Urinary bladder (tissue), 4 donors: ENCODE results near the gene PPP1R3F. TPM values are rescaled to one million over a fixed set of nuclear protein-coding genes. Genes with fewer than 3 reads are reported as not detected.

ENCODE experiments used
- DNase-seq: peaks from one replicate; pipeline ENCODE4 v3.0.0-alpha.2; 2015; ENCODE audit errors: extremely low spot score
- H3K27ac ChIP-seq: one replicate; pipeline ENCODE4 v1.5.1; 2013; ENCODE audit warnings: low read depth, mild to moderate bottlenecking, moderate library complexity
- H3K36me3 ChIP-seq: one replicate; pipeline ENCODE4 v1.6.1; 2013; ENCODE audit warnings: mild to moderate bottlenecking, moderate library complexity; ENCODE audit not compliant: insufficient read depth
- H3K4me1 ChIP-seq: one replicate; pipeline ENCODE4 v1.6.1; 2013; ENCODE audit warnings: mild to moderate bottlenecking, moderate library complexity; ENCODE audit not compliant: insufficient read depth
- H3K4me3 ChIP-seq: one replicate; pipeline ENCODE4 v1.5.1; 2013; ENCODE audit warnings: low read depth, low read length
- WGBS: extraction: QIAGEN DNeasy Blood & Tissue Kit; methylation state at CpG from one replicate; pipeline ENCODE4 v1.1.7; 2013; 5-methylcytosine and 5-hydroxymethylcytosine counted together
- polyA plus RNA-seq: library from polyadenylated mRNA; stranded (reverse); fragments of 200-250 nt; gene quantifications from one replicate; pipeline ENCODE4 v1.2.3, GENCODE V29; 2013
- total RNA-seq: library from RNA; depleted of rRNA; stranded (reverse); fragments of >200 nt; gene quantifications from one replicate; pipeline ENCODE4 v1.2.3, GENCODE V29; 2014
- donor health status: healthy with polysubstance abuse.
- donor health status: healthy.

PPP1R3F gene
- total and polyA plus RNA-seq, 2 donors, result 4.8 to 9.8 TPM

GRCh38 chrX:49242545-49243066 lies 27.0 kb upstream of the PPP1R3F start:
- Histone ChIP-seq H3K27ac (no peak overlapping the region), H3K4me3 (no peak overlapping the region), H3K36me3 (peaks cover 5% of the 10 kb centered on the region), H3K4me1 (no peaks in the 10 kb centered on the region)
- DNase-seq, result no peak
- 91% methylated on average over 12 of the region's 12 CpGs for WGBS

GRCh38 chrX:49243166-49243565 lies 26.4 kb upstream of the PPP1R3F start:
- 93% methylated on average over 12 of the region's 12 CpGs for WGBS
- H3K4me3 ChIP-seq, result no peak overlapping the region
- peaks cover 5% of the 10 kb centered on the region for H3K36me3 ChIP-seq
- H3K27ac ChIP-seq, result no peak overlapping the region
- H3K4me1 ChIP-seq, result no peaks in the 10 kb centered on the region
- DNase-seq, result no peak

DNA sequence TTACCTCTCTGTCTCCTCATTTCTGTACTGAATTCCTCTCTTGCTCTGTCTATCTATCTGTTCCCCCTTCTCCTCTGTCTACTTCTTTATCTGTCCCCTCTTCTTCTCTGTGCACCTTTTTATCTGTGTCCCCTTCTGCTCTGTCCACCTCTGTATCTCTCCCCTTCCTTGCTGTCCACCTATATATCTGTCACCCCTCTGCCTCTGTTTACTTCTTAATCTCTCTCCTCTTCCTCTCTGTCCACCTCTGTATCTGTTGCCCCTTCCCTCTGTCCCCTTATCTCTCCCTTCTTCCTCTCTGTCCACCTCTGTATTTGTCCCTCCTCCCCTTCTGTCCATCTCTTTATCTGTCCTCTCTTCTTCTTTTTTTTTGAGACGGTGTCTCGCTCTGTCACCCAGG lies 25.4 kb upstream of the PPP1R3F start:
- Histone ChIP-seq H3K4me1 (no peaks in the 10 kb centered on the region), H3K4me3 (no peak overlapping the region), H3K27ac (no peak overlapping the region), H3K36me3 (peaks cover 5% of the 10 kb centered on the region)
- 93% methylated on average over 2 of the region's 2 CpGs for WGBS
- no peak for DNase-seq

DNA sequence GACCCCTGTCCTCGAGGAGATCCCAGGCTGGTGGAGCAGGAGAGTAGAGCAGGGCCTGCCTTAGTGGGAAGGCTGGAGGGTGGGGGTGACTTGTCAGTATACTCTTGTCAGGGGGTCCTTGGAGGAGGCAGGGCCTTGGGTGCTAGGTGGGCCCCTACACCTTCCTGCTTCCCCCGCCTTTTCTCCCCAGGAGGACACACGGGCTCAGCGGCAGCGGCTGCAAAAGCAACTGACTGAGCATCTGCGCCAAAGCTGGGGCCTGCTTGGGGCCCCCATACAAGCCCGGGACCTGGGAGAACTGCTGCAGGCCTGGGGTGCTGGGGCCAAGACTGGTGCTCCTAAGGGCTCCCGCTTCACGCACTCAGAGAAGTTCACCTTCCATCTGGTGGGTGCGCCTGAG lies 23.1 kb upstream of the PPP1R3F start:
- no peak for DNase-seq
- 95% methylated on average over 10 of the region's 10 CpGs for WGBS
- Histone ChIP-seq H3K4me3 (no peak overlapping the region), H3K27ac (no peak overlapping the region), H3K36me3 (peaks cover 5% of the 10 kb centered on the region), H3K4me1 (no peaks in the 10 kb centered on the region)

- DNase-seq, result no peak
- Histone ChIP-seq H3K36me3 (peaks cover 5% of the 10 kb centered on the region), H3K27ac (no peak overlapping the region), H3K4me3 (no peak overlapping the region), H3K4me1 (no peaks in the 10 kb centered on the region)
- 96% methylated on average over 11 of the region's 11 CpGs for WGBS
These were observed 22.2 kb upstream of the PPP1R3F start for GRCh38 chrX:49247346-49247745.

DNA sequence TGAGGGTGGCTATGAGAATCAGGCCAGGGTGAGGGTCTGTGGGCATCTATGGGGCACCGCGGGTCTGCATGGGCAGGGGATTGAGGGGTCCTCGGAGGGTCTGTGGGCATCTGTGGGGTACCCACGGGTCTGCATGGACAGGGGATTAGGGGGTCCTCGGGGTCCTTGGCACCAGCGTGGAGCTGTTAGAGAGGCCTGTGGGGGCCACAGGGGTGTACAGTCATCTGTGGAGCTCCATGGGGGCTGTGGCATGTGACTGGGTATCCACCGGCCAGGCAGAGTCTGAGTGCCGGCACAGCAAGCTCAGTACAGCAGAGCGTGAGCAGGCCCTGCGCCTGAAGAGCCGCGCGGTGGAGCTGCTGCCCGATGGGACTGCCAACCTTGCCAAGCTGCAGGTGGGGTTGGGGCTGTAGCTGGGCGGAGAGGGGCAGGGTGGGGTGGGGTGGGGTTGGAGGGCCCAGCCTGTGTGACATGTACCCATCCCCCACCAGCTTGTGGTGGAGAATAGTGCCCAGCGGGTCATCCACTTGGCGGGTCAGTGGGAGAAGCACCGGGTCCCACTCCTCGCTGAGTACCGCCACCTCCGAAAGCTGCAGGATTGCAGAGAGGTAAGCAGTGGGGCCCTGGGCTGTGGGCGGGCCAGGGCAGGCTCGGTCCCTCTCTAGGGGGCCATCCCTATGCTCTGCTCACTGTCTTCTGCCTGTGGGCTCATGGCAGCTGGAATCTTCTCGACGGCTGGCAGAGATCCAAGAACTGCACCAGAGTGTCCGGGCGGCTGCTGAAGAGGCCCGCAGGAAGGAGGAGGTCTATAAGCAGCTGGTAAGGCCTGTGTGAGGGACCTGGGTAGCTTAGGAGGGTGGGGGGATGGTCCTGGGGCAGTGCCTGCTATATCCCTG lies 21.4 kb upstream of the PPP1R3F start:
- Histone ChIP-seq H3K36me3 (peaks cover 5% of the 10 kb centered on the region), H3K4me1 (no peaks in the 10 kb centered on the region), H3K27ac (no peak overlapping the region), H3K4me3 (no peak overlapping the region)
- 79% methylated on average over 28 of the region's 28 CpGs for WGBS
- no peak for DNase-seq

- H3K4me1 ChIP-seq, result no peaks in the 10 kb centered on the region
- H3K27ac ChIP-seq, result no peak overlapping the region
- WGBS, result 90% methylated on average over 6 of the region's 6 CpGs
- H3K36me3 ChIP-seq, result peaks cover 5% of the 10 kb centered on the region
- no peak overlapping the region for H3K4me3 ChIP-seq
- DNase-seq, result no peak
These were observed 20.5 kb upstream of the PPP1R3F start for GRCh38 chrX:49249071-49249470.

DNA sequence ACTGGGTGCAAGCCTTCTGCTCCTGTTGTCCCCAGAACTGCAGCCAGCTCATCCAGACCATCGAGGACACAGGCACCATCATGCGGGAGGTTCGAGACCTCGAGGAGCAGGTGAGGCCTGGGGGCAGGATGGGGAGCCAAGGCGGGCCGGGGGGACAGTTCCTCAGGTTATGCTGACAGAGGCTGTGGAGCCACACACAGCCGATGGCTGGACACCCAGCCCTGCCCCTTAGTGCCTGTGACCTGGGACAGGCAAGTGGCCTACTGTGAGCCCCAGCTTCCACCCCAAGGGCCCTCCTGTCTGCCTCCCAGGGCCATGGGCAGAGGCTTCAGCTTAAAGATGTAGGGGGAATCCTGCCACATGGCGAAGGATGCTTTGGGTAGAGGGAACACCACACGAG lies 20.0 kb upstream of the PPP1R3F start:
- Histone ChIP-seq H3K4me1 (no peaks in the 10 kb centered on the region), H3K27ac (no peak overlapping the region), H3K36me3 (peaks cover 5% of the 10 kb centered on the region), H3K4me3 (no peak overlapping the region)
- no peak for DNase-seq
- 89% methylated on average over 9 of the region's 9 CpGs for WGBS

GRCh38 chrX:49250066-49250465 lies 19.5 kb upstream of the PPP1R3F start:
- Histone ChIP-seq H3K36me3 (peaks cover 2% of the 10 kb centered on the region), H3K4me1 (no peaks in the 10 kb centered on the region), H3K4me3 (no peak overlapping the region), H3K27ac (no peak overlapping the region)
- DNase-seq, result no peak
- WGBS, result 94% methylated on average over 13 of the region's 13 CpGs

DNA sequence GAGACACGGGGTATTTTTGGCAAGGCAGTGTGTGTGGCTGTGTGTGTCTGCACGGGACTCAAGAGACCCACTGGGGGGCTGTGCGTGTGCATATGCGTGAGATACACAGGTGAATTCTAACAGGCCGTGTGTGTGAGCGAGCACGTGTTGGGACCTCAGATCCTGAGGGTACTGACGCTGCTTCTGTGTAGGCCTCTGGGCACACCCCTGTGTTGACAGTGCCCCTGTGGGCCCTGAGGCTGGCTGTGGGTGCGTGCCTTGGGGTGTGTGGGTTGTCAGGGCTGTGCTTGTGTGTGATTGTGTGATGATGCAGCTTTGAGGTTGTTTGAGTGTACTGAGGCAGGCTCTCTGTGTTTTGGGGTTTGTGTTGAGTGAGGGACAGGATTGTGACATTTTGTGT lies 19.0 kb upstream of the PPP1R3F start:
- 90% methylated on average over 9 of the region's 9 CpGs for whole genome bisulfite sequencing

DNA sequence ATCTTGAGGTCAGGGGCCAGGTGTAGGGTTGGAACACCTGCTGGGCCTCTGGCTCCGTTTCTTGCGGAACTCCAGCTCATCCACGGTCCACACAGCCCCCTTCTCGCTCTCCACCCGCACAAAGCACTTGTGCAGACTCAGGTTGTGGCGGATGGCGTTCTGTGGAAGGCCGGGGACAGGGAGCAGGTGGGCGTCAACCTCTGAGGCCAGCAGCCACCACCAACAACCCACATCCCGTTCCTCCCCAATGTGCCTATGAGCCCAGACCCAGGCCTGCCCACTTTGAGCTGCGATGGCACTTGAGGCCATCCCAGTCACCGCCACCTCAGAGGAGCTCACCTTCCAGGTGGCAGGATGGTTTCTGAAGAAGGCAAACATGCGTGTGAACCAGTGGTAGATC lies 18.3 kb upstream of the PPP1R3F start:
- Histone ChIP-seq H3K27ac (no peak overlapping the region), H3K36me3 (peaks cover 2% of the 10 kb centered on the region), H3K4me1 (no peaks in the 10 kb centered on the region), H3K4me3 (no peak overlapping the region)
- DNase-seq, result no peak
- 94% methylated on average over 13 of the region's 13 CpGs for WGBS

More for the DNA sequence above, 19.0 kb upstream of the PPP1R3F start:
- Histone ChIP-seq H3K4me1 (no peaks in the 10 kb centered on the region), H3K27ac (no peak overlapping the region), H3K36me3 (peaks cover 2% of the 10 kb centered on the region), H3K4me3 (no peak overlapping the region)
- no peak for DNase-seq

DNA sequence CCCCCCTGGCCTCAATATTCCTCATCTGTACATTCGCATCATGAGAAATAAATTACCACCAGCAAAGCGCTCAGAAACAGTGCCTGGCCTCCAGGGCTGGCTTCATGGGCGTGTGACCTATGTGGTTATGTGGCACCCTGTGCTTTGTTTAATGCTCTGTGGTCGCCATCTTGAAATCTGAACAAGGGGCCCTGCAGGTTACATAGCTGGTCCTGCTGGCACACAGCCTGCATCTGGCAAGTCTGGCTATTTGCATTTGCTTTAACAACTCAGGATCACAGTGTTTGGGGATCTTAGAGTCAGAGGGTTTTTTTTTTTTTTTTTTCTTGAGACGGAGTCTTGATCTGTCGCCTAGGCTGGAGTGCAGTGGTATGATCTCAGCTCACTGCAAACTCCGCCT lies 15.0 kb upstream of the PPP1R3F start:
- WGBS, result 90% methylated on average over 7 of the region's 7 CpGs
- DNase-seq, result no peak
- no peaks in the 10 kb centered on the region for H3K4me1 ChIP-seq
- H3K36me3 ChIP-seq, result no peaks in the 10 kb centered on the region
- no peak overlapping the region for H3K27ac ChIP-seq
- H3K4me3 ChIP-seq, result no peak overlapping the region

GRCh38 chrX:49256268-49256995 lies 13.2 kb upstream of the PPP1R3F start:
- H3K27ac ChIP-seq, result no peak overlapping the region
- no peaks in the 10 kb centered on the region for H3K36me3 ChIP-seq
- H3K4me1 ChIP-seq, result no peaks in the 10 kb centered on the region
- 83% methylated on average over 9 of the region's 9 CpGs for WGBS
- H3K4me3 ChIP-seq, result no peak overlapping the region
- no peak for DNase-seq
